Testis (tissue), 3 donors: Measurements from ENCODE around the gene SIPA1. TPM values are rescaled to one million over a fixed set of nuclear protein-coding genes. Genes with fewer than 3 reads are reported as not detected.
A peak's percentile ranks its signal among the peaks of the same experiment; 100 is the strongest.

Experiments used
- DNase-seq: peaks from one replicate; pipeline ENCODE4 v3.0.0-alpha.2; 2019
- H3K27ac ChIP-seq, 2 donors: fragments of 200-600 bp; sonication (generic); one replicate each; pipeline ENCODE4 v1.5.1; 2019
- H3K27me3 ChIP-seq: fragments of 200-600 bp; sonication (generic); one replicate; pipeline ENCODE4 v1.5.1; 2019
- H3K36me3 ChIP-seq: fragments of 200-600 bp; sonication (generic); one replicate; pipeline ENCODE4 v1.5.1; 2017; ENCODE audit warnings: low read depth; ENCODE audit errors: missing control alignments
- H3K4me1 ChIP-seq: fragments of 200-600 bp; sonication (generic); one replicate; pipeline ENCODE4 v1.5.1; 2019
- H3K4me3 ChIP-seq, 2 donors: fragments of 200-600 bp; sonication (generic); one replicate each; pipeline ENCODE4 v1.5.1; 2017 to 2019
- H3K9me3 ChIP-seq: fragments of 200-600 bp; sonication (generic); one replicate; pipeline ENCODE4 v1.5.1; 2017
- POLR2A ChIP-seq: fragments of 450-650 bp; IDR thresholded peaks from one replicate; pipeline ENCODE4 v1.6.1; 2017; ENCODE audit warnings: antibody characterized with exemption, mild to moderate bottlenecking, moderate library complexity
- WGBS, 2 donors: methylation state at CpG; one replicate each; pipeline ENCODE4 v1.1.5; 2018; 5-methylcytosine and 5-hydroxymethylcytosine counted together
- intact Hi-C: fragments of 100-400 bp; cut with DNase I; formaldehyde crosslinking; loops from one replicate; pipeline ENCODE4 v1.15.1; 2023; ENCODE audit warnings: low total_unique reads
- polyA plus RNA-seq: library from polyadenylated mRNA; stranded (reverse); fragments of 350-450 nt; fragmentation: Illumina TruSeq; extraction: RNeasy Lipid Tissue Mini Kit (QIAGEN cat#74804); gene quantifications from one replicate; pipeline ENCODE4 v1.2.3, GENCODE V29; 2014; ENCODE audit warnings: low read depth, low replicate concordance; ENCODE audit not compliant: insufficient read depth
- total RNA-seq, 2 donors: library from RNA; depleted of rRNA; stranded (reverse); fragments of >200 nt; gene quantifications; one replicate each; pipeline ENCODE4 v1.2.3, GENCODE V29; 2016
- TF ChIP-seq, protein P1 (sequence below), 3 experiments: fragments of 450-650 bp in 2 of 3; fragments of 200-600 bp in 1 of 3; sonication (generic) in 1 of 3; IDR thresholded peaks; one replicate each; pipeline ENCODE4 v1.5.1; 2016 to 2019; ENCODE audit warnings: antibody characterized with exemption in 3 of 3, mild to moderate bottlenecking in 2 of 3, moderate library complexity in 1 of 3

Gene SIPA1
- total and polyA plus RNA-seq, 3 donors from 2014 or later: 15.2 to 29.0 (median 23.5) TPM

- Histone ChIP-seq H3K27ac (no peak overlapping the region), H3K9me3 (no peaks in the 10 kb centered on the region), H3K36me3 (no peaks in the 10 kb centered on the region), H3K4me3 (no peak overlapping the region), H3K4me1 (peaks cover 2% of the 10 kb centered on the region), H3K27me3 (no peaks in the 10 kb centered on the region)
- intact Hi-C loops: no loop called here
- WGBS, 2 donors: 76% methylated on average over 6 of the region's 6 CpGs
- TF ChIP-seq, protein P1, sequence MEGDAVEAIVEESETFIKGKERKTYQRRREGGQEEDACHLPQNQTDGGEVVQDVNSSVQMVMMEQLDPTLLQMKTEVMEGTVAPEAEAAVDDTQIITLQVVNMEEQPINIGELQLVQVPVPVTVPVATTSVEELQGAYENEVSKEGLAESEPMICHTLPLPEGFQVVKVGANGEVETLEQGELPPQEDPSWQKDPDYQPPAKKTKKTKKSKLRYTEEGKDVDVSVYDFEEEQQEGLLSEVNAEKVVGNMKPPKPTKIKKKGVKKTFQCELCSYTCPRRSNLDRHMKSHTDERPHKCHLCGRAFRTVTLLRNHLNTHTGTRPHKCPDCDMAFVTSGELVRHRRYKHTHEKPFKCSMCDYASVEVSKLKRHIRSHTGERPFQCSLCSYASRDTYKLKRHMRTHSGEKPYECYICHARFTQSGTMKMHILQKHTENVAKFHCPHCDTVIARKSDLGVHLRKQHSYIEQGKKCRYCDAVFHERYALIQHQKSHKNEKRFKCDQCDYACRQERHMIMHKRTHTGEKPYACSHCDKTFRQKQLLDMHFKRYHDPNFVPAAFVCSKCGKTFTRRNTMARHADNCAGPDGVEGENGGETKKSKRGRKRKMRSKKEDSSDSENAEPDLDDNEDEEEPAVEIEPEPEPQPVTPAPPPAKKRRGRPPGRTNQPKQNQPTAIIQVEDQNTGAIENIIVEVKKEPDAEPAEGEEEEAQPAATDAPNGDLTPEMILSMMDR (IDR thresholded peaks at IDR 0.05): no peak
- no peak for TF ChIP-seq POLR2A
- no peak for DNase-seq
These were observed 6.1 kb downstream of the SIPA1 start for GRCh38 chr11:65643971-65644370.

DNA sequence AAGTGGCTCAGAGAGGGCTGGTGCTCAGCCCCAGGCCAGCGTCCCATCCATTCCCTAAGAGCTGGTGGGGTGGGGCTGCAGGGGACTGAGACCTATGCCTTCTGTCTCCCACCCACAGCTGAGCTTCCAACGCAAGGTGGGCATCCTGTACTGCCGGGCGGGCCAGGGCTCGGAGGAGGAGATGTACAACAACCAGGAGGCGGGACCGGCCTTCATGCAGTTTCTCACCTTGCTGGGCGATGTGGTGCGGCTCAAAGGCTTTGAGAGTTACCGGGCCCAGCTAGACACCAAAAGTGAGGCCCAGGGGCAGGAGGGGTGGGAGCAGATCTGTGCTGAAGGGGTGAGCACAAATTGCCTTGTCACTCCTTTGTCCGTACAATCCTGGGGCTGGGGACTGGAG is 6.9 kb downstream of the SIPA1 start:
- no peaks in the 10 kb centered on the region for H3K9me3 ChIP-seq
- H3K4me1 ChIP-seq: no peaks in the 10 kb centered on the region
- DNase-seq: no peak
- H3K4me3 ChIP-seq: no peak overlapping the region
- intact Hi-C loops: no loop called here
- TF ChIP-seq, protein P1 (IDR thresholded peaks at IDR 0.05): no peak
- no peak for TF ChIP-seq POLR2A
- WGBS, 2 donors: 90% methylated on average over 11 of the region's 11 CpGs; no CpG with 5 or more reads in 1 of the 2 donors
- no peak overlapping the region for H3K27ac ChIP-seq
- H3K27me3 ChIP-seq: no peaks in the 10 kb centered on the region
- no peaks in the 10 kb centered on the region for H3K36me3 ChIP-seq

- no peaks in the 10 kb centered on the region for H3K36me3 ChIP-seq
- H3K4me3 ChIP-seq: no peak overlapping the region
- H3K4me1 ChIP-seq: no peaks in the 10 kb centered on the region
- WGBS, 2 donors: 71 to 78% methylated on average over 10 of the region's 10 CpGs
- no peak for TF ChIP-seq POLR2A
- TF ChIP-seq, protein P1 (IDR thresholded peaks at IDR 0.05): no peak
- H3K9me3 ChIP-seq: no peaks in the 10 kb centered on the region
- no peak overlapping the region for H3K27ac ChIP-seq
- no peak for DNase-seq
- intact Hi-C loops: no loop called here
- H3K27me3 ChIP-seq: no peaks in the 10 kb centered on the region
These were observed 7.8 kb downstream of the SIPA1 start for GRCh38 chr11:65645710-65646109.

DNA sequence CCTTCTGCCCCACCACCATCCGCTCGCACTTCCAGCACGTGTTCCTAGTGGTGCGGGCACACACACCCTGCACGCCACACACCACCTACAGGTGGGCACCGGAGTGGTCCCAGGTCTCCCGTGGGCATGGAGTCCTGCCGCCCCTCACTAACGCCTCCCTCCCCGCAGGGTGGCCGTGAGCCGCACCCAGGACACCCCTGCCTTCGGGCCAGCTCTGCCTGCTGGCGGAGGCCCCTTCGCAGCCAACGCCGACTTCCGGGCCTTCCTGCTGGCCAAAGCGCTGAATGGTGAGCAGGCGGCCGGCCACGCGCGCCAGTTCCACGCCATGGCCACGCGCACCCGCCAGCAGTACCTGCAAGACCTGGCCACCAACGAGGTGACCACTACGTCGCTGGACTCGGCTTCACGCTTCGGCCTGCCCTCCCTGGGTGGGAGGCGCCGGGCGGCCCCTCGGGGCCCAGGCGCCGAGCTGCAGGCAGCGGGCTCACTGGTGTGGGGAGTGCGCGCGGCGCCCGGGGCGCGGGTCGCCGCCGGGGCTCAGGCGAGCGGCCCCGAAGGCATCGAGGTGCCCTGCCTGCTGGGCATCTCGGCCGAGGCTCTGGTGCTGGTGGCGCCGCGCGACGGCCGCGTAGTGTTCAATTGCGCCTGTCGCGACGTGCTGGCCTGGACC is 8.5 kb downstream of the SIPA1 start:
- Histone ChIP-seq H3K27ac (no peak overlapping the region), H3K4me3 (peak overlapping the region; percentile 37 to 43), H3K27me3 (no peaks in the 10 kb centered on the region), H3K36me3 (no peaks in the 10 kb centered on the region), H3K9me3 (no peaks in the 10 kb centered on the region), H3K4me1 (no peaks in the 10 kb centered on the region)
- no peak for DNase-seq
- WGBS, 2 donors: 74% methylated on average over 10 to 57 of the region's 68 CpGs
- intact Hi-C loops: no loop called here
- no peak for TF ChIP-seq POLR2A
- TF ChIP-seq, protein P1 (IDR thresholded peaks at IDR 0.05): no peak
